Fibroblast of lung (primary cell): ENCODE data around the gene CWH43.

Source experiments
- CTCF ChIP-seq, 2 donors: IDR thresholded peaks in 1 of 2; conservative IDR thresholded peaks in 1 of 2; 1 replicate in 1 of 2; 2 replicates in 1 of 2; pipeline ENCODE4 v1.5.1; 2011 to 2012; ENCODE audit warnings: low read length in 2 of 2, control low read depth in 1 of 2, inconsistent platforms in 1 of 2, low read depth in 1 of 2, mild to moderate bottlenecking in 1 of 2
- EZH2 ChIP-seq: IDR thresholded peaks from 2 replicates; pipeline ENCODE4 v1.5.1; 2012; ENCODE audit warnings: low read length, control low read depth, mild to moderate bottlenecking; ENCODE audit errors: missing control alignments

- no peak for TF ChIP-seq CTCF (conservative IDR thresholded peaks at IDR 0.05 in 1 of 2, IDR thresholded peaks at IDR 0.05 in 1 of 2; ENCODE audit: low read depth in 1 of 2, low read length in 2 of 2)
- TF ChIP-seq EZH2 = no peak
Observed at GRCh38 chr4:48960988-48961635, 25.0 kb upstream of the CWH43 start.
